Amniotic stem cell (primary cell): ENCODE results near the gene KITLG.
"Not testable (repeated sequence)": the region's sequence is repeated elsewhere in the genome, so short reads cannot be mapped to it uniquely, and the experiment has no call there.

Experiments
- DNase-seq: peaks from one replicate; lab custom pipeline; 2025; lab: John Stamatoyannopoulos, UW

The KITLG gene, protein sequence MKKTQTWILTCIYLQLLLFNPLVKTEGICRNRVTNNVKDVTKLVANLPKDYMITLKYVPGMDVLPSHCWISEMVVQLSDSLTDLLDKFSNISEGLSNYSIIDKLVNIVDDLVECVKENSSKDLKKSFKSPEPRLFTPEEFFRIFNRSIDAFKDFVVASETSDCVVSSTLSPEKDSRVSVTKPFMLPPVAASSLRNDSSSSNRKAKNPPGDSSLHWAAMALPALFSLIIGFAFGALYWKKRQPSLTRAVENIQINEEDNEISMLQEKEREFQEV

GRCh38 chr12:88580051-88580871 lies at the start of gene KITLG:
Gene KITLG (minus strand): TSS chr12:88580471. CDS start chr12:88580278, 193 bp downstream.
- peak; percentile 80 for DNase-seq

- no peak for DNase-seq
These were observed 48.7 kb upstream of the KITLG start for GRCh38 chr12:88628856-88629509.

DNA sequence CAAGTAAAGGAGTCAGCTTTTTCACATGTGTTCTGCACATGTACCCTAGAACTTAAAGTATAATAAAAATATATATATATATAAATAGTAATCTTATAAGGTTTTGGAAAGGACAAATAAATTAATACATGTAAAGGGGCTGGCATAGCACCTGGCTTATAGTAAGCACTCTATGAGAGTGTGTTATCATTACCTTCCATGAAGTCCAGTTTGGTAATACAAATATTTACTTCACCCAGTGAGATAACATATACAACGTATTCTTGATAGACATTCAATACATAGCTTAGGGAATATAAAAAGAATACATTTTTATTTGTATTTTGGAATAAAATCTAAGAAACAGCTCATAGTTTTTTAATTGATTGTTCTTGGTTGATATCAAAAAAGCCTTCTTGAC lies 47.8 kb upstream of the KITLG start:
- DNase-seq, result not testable (repeated sequence)

- no peak for DNase-seq
These were observed 47.2 kb upstream of the KITLG start for GRCh38 chr12:88627501-88627900.

GRCh38 chr12:88625356-88625755 lies 45.1 kb upstream of the KITLG start:
- DNase-seq, result no peak

DNA sequence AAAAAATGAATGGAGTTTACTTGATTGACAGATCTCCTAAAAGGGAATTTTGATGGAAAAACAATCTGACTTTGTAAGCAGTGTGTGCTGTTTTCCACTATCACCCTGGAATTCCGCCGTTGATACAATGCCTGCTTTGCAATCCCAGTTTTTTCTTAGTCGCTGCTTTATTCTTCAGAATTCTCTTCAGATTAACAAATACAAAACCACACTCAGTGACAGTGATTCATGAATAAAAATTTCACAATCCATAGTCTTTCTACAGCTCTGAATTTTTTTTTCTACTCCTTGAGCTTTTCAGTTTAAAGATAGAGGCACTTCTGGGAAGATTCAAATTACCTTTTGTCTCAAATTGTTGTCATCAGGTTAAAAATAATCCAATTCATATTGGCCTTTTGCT lies 44.6 kb upstream of the KITLG start:
- peak; percentile 2 for DNase-seq

- DNase-seq, result no peak
These were observed 43.7 kb upstream of the KITLG start for GRCh38 chr12:88623777-88624548.

DNA sequence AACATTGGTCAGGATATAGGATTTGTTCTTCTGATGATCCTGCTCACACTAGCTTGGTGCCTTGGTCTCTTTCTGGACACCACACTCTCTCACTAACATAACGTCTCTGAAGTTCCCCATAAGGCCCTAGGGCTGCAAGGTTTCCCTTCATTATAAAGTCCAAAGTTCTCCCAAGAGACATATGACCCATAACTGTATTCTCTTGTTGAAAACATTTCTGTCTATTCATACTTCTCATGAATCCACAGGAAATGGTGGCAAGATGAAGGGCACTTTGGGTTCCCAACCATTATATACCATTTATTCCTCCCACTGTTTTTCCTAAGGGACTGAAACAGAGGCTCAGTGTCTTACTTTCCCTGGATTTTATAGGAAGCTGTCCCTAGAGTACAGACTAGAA lies 37.1 kb upstream of the KITLG start:
- no peak for DNase-seq

DNA sequence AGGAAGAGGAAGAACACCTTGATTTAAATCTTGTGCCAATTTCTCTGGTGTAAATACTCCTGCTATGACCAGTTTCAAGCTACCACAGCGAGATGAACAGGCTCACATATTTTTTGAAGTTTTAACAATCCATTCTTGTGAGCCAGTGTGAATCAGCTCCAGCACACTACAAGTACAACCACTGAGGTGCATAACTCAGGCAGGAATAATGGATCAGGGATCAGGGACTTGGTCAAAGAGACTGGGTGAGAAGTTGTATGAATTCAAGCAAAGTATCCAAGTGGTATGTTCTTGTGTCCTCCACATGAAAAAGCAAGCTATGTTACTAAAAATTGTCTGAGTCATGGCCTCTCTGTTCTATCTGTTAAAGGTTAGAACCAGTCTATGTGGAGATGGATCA lies 35.2 kb upstream of the KITLG start:
- DNase-seq, result no peak

DNA sequence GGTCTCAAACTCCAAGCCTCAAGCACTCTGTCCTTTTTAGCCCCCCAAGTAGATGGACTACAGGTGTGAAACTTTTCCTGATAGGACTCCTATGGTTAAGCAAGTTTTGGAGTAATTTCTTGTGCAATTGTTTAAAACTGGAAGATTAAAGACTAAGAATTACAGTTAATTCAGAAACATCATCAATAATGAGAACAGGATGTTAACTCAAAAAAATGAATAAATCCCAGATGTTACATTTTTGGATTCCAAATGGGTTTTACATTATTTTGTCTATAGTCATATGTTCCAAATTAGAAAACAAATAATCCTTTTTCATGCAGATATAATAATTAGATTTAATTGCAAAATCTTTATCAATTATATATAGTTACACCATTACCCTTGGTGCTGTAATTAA lies 24.4 kb upstream of the KITLG start:
- no peak for DNase-seq

DNA sequence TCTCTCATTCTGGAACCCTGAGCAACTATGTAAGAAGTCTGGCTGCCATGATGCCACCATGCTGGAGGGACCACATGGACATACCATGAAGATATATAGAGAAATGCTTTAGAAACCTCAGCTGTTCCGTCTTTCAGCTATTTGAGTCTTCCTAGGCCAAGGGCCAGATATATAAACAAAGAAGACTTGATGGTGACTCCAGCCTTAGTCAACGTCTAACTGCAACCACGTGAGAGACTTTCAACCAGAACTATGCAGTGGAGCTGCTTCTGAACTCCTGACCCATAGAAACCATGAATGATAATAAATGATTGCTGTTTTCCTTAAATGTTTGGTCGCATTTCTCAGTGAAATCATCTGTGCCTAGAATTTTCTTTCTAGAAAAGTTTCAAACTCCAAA lies 20.0 kb upstream of the KITLG start:
- peak; percentile 42 for DNase-seq

DNA sequence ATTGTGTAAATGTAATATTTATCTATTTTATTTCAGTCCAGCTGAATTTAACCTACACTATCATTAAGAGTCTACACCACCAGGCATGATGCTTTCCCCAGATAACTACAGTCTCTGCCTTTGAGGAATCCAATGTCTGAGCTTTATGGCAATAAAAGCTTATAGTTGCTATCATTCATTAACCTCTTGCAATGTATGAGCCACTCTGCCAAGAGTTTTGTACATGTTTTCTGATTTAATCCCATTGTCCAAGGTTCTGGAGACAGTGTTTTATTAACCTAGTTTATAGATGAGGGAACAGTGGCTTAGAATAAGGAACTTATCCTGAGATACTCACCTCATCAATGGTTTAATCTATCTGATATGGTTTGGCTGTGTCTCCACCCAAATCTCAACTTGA lies 17.1 kb upstream of the KITLG start:
- no peak for DNase-seq

DNA sequence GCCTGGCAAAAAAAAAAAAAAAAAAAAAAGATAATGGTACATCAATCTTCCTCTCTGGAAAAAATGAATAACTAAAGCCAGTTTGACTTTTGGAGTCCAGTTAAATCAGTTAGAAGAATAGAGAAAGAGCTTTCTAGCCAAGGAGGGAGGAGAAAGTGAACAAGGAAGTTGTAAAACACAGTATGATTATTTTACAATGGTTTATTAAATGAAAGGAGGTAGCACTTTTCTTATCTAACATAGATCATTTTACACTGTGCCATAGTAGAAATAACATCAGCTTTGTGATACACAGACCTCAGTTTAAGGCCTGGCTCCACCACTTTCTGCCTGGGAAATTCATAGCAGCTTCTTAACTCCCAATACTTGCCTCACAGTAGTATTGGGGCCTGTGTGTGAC lies 15.4 kb upstream of the KITLG start:
- no peak for DNase-seq

- DNase-seq, result no peak
These were observed 14.5 kb upstream of the KITLG start for GRCh38 chr12:88594780-88595179.

GRCh38 chr12:88591343-88591742 lies 11.1 kb upstream of the KITLG start:
- no peak for DNase-seq

GRCh38 chr12:88590851-88591250 lies 10.6 kb upstream of the KITLG start:
- no peak for DNase-seq

DNA sequence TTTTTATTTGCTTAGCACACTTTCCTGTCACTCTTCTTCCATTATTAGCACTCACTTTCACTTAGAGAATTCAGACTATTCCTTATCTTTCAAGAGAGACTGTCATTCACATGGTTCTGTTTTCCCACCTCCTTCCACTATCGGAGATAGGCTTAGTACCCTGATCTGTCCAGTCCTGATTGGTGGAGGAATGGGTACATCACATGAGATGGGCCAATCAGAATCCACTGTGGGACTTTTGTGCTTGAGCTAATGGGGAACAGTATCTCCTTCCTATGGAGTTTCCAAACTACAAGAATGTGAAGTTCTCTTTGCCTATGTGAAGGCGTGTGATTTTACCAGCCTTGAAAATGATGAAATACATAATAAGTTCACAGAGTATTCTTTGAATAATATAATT lies 4.8 kb upstream of the KITLG start:
- no peak for DNase-seq

DNA sequence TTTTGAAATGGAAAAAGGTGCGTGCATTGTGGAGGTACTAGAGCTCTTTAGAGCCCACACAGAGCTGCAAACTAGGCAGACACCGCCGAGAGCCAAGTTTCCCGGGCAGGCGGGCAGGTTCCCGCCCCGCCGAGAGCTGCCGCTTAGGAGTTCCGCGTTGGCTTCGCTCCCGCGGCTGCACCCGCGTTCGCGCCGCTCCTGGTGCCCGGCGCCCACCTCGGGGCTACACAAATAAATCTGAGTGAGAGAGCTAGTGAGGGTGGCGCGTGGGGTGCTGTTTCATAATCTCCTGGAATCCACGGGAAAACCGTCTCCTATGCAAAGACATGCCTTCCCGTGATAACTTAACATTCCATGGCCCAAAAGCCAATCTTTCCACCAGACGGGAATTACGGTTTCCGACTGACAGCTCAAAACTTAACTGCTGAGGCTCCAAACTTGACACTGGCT lies 645 bp downstream of the KITLG start:
- peak; percentile 24 for DNase-seq

- no peak for DNase-seq
These were observed 1.1 kb downstream of the KITLG start for GRCh38 chr12:88579161-88579517.

DNA sequence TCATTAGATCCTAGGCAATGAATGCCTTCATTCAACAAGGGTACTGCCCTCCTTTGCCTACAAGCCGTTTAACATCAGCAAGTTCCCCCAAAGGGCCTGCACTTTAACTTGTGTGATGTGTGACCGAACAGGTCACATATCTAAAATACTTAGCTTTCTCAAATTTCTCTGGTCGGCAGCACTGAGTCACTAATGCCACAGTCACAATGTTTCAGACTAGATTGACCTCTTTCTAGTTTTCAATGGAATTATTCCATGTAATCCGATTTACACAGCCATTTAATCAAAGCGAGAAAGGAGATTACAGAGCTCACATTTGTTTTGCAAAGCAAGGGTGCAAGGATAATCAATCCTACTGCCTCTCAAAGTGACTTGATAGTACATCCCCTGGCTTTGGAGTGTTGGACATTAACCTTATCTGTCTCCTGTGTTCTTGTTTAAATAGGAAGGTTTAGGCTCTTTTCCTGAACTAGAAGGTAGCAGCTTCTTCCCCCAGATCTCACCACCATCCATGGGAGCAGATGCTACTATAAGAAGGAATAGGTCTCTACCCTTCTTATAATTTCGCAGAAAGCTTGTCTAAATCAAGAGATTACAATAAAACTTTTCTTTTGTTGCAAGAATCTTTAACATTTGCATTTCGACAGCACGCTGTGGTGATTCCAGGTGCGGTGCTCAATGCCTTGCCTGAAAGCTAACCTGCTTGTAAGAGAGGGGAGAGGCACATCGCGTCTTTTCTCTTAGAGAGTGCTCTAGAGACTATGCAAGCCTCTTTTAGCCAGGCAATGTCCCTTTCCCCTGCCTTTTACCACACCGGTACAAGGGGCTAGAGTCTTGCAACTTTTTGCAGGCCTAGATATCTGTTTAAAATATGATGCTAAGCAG lies 1.8 kb downstream of the KITLG start:
- no peak for DNase-seq

- DNase-seq, result no peak
These were observed 2.7 kb downstream of the KITLG start for GRCh38 chr12:88577537-88577936.
